Panc1 (cell line): ENCODE results near the gene CIITA. TPM values are rescaled to one million over a fixed set of nuclear protein-coding genes. Genes with fewer than 3 reads are reported as not detected.

Experiments used
- ATAC-seq: fragments of 200-7000 bp; cut with Tn5 transposase; 2 replicates; pipeline ENCODE4 v1.9.1; 2020; ENCODE audit warnings: mild to moderate bottlenecking, moderate library complexity
- BruUV-seq: library from RNA; stranded (reverse); fragments of 400-500 nt; replicated peaks from 2 replicates; lab custom pipeline; 2021; lab: Mats Ljungman, UMichigan
- CTCF ChIA-PET: fragments of 300-600 bp; sonication (Branson Sonifier 250); formaldehyde crosslinking; loops from one replicate; lab custom pipeline; 2022; ENCODE audit warnings: antibody characterized with exemption; lab: Charles Lee
- POLR2A ChIA-PET: fragments of 300-600 bp; sonication (Branson Sonifier 250); formaldehyde crosslinking; loops from one replicate; lab custom pipeline; 2022; ENCODE audit warnings: antibody characterized with exemption; lab: Charles Lee
- DNase-seq: peaks from one replicate; pipeline ENCODE4 v3.0.0-alpha.2; 2010; ENCODE audit warnings: low read depth, low spot score
- H3K27ac ChIP-seq: 2 replicates; pipeline ENCODE4 v1.5.1; 2011; ENCODE audit warnings: mild to moderate bottlenecking, low read length, inconsistent platforms
- H3K27me3 ChIP-seq: fragments of 200-500 bp; sonication (Bioruptor generic); 2 replicates; pipeline ENCODE4 v1.6.0; 2014; ENCODE audit warnings: low read length, inconsistent platforms; ENCODE audit not compliant: control insufficient read depth, insufficient read depth
- H3K36me3 ChIP-seq: fragments of 200-500 bp; sonication (Bioruptor generic); 2 replicates; pipeline ENCODE4 v1.5.1; 2014; ENCODE audit warnings: inconsistent platforms, mild to moderate bottlenecking, low read length, moderate library complexity; ENCODE audit not compliant: control insufficient read depth, insufficient read depth
- H3K4me1 ChIP-seq: 2 replicates; pipeline ENCODE4 v1.5.1; 2011; ENCODE audit warnings: inconsistent platforms, mild to moderate bottlenecking, low read length, moderate library complexity; ENCODE audit not compliant: control insufficient read depth, insufficient read depth
- H3K4me3 ChIP-seq, 2 experiments: 2 replicates each; pipeline ENCODE4 v1.5.1; 2011 to 2012; ENCODE audit warnings: low read depth in 2 of 2, low read length in 2 of 2, mild to moderate bottlenecking in 2 of 2, inconsistent platforms in 1 of 2, moderate library complexity in 1 of 2
- H3K9me3 ChIP-seq: fragments of 200-500 bp; sonication (Bioruptor generic); 2 replicates; pipeline ENCODE4 v1.5.1; 2014; ENCODE audit warnings: low read depth, mild to moderate bottlenecking, inconsistent platforms, low read length, moderate library complexity; ENCODE audit not compliant: control insufficient read depth, insufficient read depth
- POLR2AphosphoS5 ChIP-seq: IDR thresholded peaks from 2 replicates; pipeline ENCODE4 v1.6.1; 2012; ENCODE audit warnings: mild to moderate bottlenecking, low read depth, low read length, moderate library complexity
- SIN3A ChIP-seq: IDR thresholded peaks from 2 replicates; pipeline ENCODE4 v1.6.1; 2012; ENCODE audit warnings: low read depth, mild to moderate bottlenecking, low read length, moderate library complexity, borderline replicate concordance; ENCODE audit not compliant: insufficient read depth
- TCF7L2 ChIP-seq: IDR thresholded peaks from 2 replicates; pipeline ENCODE4 v1.6.1; 2011; ENCODE audit warnings: mild to moderate bottlenecking, low read depth, low read length, inconsistent platforms
- in situ Hi-C: cut with HindIII; loops from 2 replicates; pipeline ENCODE4 v1.10.0; 2016; ENCODE audit warnings: low sequenced_read_pairs, low pct_unique_long_range_greater_than_20kb
- intact Hi-C: fragments of 100-400 bp; cut with micrococcal nuclease; formaldehyde crosslinking; loops from one replicate; pipeline ENCODE4 v1.10.0; 2022; ENCODE audit not compliant: unreplicated experiment
- total RNA-seq: library from RNA; stranded (reverse); gene quantifications from one replicate; pipeline ENCODE4 v1.2.1, GENCODE V29; 2021; ENCODE audit not compliant: unreplicated experiment
- TF ChIP-seq, protein P1 (sequence below): fragments of 450-650 bp; IDR thresholded peaks from 2 replicates; pipeline ENCODE4 v1.5.1; 2017; ENCODE audit warnings: mild to moderate bottlenecking
- TF ChIP-seq, protein P2 (sequence below), 2 experiments: IDR thresholded peaks; 2 replicates each; pipeline ENCODE4 v1.6.1; 2011 to 2012; ENCODE audit warnings: low read depth in 2 of 2, control low read depth in 1 of 2, low read length in 1 of 2, mild to moderate bottlenecking in 1 of 2, moderate library complexity in 1 of 2; ENCODE audit not compliant: insufficient read depth in 1 of 2

Gene CIITA
- total RNA-seq, 1 experiment from 2014 or later: 0.41 TPM

DNA sequence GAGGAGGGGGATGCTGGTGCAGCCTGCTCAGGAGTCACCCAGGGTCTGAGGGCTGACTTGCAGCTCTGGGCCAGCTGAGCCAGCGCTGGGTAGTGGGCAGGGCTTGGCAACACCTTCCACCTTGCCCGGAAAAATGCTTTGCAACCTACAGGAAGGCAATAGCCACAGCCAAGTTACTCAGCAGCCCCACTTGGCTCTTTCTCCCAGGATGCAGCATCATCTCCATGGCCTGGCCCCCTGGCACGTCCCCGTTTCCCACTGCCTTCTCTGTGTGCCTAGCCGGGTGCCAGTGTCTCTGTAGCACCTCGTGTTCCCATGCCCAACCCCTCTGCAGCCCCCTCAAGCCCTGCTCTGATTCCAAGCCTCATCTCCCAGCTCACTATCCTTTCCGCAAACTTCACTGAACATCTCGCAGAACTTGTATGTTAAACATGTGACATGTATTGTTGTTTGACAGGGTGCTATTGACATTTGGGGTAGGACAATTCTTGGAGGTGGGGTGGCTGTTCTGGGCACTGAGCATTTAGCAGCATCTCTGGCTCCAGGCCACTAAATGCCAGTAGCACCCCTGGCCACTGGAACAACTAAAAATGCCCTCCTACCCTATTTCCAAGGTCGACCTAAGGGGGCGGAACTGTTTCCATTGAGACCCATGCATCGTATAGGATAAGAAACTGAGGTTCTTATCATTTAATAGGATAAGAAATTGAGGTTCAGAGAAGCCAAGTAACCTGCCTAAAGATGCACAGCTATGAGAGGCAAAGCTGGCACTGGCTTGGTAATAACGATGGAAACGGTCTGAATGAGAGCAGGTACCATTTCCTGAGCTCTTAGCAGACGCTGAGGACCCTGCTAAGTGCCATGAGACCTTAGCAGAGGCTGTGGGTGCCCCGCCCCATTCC, 53.1 kb downstream of the CIITA start:
- Histone ChIP-seq H3K4me1 (no peaks in the 10 kb centered on the region), H3K27me3 (no peaks in the 10 kb centered on the region), H3K36me3 (no peaks in the 10 kb centered on the region), H3K9me3 (no peaks in the 10 kb centered on the region), H3K27ac (no peak overlapping the region), H3K4me3 (no peak overlapping the region)
- in situ Hi-C loops: no loop called here
- no TSS peak for BruUV-seq
- no peak for DNase-seq
- intact Hi-C loops: no loop called here
- ChIA-PET POLR2A (interaction anchor here (0.6 to 0.7 kb wide), 2 partner anchors 99 to 262 kb away, joined by 3 to 6 read pairs; no protein-coding TSS in a partner anchor), CTCF (no interaction called here)
- ATAC-seq: no peak
- TF ChIP-seq SIN3A: no peak
- no peak for TF ChIP-seq TCF7L2
- TF ChIP-seq POLR2AphosphoS5: no peak

DNA sequence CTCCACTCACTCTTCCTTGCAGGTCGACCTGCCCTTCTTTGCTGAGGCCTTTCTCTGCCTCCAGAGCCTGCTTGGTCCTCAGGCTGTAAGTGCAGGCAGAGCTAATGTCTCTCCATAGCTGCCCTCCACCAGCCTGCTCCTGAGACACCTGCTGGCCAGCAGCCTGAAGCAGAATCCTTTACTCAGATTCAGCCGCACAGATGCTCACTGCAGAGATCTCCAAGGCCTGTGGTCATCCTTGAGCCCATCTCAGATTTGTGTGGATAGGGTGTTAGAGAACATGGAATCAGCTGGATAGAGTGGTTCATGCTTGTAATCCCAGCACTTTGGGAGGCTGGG, 53.7 kb downstream of the CIITA start:
- peak; percentile 67; the same call in 1 of the 2 replicates for ATAC-seq
- Histone ChIP-seq H3K4me1 (no peaks in the 10 kb centered on the region), H3K27me3 (no peaks in the 10 kb centered on the region), H3K9me3 (no peaks in the 10 kb centered on the region), H3K27ac (no peak overlapping the region), H3K4me3 (no peak overlapping the region), H3K36me3 (no peaks in the 10 kb centered on the region)
- no TSS peak for BruUV-seq
- TF ChIP-seq, protein P1, sequence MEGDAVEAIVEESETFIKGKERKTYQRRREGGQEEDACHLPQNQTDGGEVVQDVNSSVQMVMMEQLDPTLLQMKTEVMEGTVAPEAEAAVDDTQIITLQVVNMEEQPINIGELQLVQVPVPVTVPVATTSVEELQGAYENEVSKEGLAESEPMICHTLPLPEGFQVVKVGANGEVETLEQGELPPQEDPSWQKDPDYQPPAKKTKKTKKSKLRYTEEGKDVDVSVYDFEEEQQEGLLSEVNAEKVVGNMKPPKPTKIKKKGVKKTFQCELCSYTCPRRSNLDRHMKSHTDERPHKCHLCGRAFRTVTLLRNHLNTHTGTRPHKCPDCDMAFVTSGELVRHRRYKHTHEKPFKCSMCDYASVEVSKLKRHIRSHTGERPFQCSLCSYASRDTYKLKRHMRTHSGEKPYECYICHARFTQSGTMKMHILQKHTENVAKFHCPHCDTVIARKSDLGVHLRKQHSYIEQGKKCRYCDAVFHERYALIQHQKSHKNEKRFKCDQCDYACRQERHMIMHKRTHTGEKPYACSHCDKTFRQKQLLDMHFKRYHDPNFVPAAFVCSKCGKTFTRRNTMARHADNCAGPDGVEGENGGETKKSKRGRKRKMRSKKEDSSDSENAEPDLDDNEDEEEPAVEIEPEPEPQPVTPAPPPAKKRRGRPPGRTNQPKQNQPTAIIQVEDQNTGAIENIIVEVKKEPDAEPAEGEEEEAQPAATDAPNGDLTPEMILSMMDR: no peak
- no peak for TF ChIP-seq POLR2AphosphoS5
- TF ChIP-seq, protein P2, sequence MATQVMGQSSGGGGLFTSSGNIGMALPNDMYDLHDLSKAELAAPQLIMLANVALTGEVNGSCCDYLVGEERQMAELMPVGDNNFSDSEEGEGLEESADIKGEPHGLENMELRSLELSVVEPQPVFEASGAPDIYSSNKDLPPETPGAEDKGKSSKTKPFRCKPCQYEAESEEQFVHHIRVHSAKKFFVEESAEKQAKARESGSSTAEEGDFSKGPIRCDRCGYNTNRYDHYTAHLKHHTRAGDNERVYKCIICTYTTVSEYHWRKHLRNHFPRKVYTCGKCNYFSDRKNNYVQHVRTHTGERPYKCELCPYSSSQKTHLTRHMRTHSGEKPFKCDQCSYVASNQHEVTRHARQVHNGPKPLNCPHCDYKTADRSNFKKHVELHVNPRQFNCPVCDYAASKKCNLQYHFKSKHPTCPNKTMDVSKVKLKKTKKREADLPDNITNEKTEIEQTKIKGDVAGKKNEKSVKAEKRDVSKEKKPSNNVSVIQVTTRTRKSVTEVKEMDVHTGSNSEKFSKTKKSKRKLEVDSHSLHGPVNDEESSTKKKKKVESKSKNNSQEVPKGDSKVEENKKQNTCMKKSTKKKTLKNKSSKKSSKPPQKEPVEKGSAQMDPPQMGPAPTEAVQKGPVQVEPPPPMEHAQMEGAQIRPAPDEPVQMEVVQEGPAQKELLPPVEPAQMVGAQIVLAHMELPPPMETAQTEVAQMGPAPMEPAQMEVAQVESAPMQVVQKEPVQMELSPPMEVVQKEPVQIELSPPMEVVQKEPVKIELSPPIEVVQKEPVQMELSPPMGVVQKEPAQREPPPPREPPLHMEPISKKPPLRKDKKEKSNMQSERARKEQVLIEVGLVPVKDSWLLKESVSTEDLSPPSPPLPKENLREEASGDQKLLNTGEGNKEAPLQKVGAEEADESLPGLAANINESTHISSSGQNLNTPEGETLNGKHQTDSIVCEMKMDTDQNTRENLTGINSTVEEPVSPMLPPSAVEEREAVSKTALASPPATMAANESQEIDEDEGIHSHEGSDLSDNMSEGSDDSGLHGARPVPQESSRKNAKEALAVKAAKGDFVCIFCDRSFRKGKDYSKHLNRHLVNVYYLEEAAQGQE (IDR thresholded peaks at IDR 0.05; ENCODE audit: insufficient read depth in 1 of 2, low read depth in 2 of 2, low read length in 1 of 2): no peak
- TF ChIP-seq TCF7L2: no peak
- TF ChIP-seq SIN3A: no peak
- in situ Hi-C loops: no loop called here
- no peak for DNase-seq
- intact Hi-C loops: no loop called here
- POLR2A ChIA-PET: interaction anchor here (0.6 to 0.7 kb wide), 2 partner anchors 99 to 263 kb away, joined by 3 to 6 read pairs; no protein-coding TSS in a partner anchor
- CTCF ChIA-PET: no interaction called here

DNA sequence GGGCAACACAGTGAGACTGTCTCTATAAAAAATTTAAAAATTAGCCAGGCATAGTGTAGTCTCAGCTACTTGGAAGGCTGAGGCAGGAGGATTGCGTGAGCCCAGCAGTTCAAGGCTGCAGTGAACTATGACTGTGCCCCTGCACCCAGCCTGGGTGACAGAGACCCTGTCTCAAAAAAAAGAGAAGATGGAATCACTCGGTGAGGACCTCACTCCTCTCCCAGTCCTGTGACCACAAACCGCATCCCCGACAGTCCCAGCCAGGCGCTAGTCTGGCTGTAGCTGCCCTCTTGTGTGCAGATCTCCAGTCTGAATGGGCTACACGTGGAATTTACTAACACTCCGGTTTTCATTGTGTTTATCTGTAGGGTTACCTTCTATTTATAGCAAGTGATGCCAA, 54.1 kb downstream of the CIITA start:
- intact Hi-C loops (no loop called here), in situ Hi-C loops (no loop called here)
- H3K27ac ChIP-seq: no peak overlapping the region
- no peaks in the 10 kb centered on the region for H3K36me3 ChIP-seq
- DNase-seq (no peak), ATAC-seq (no peak)
- ChIA-PET POLR2A (interaction anchor here (0.6 kb wide), 1 partner anchor 263 kb away, joined by 6 read pairs; no protein-coding TSS in a partner anchor), CTCF (no interaction called here)
- no peak for TF ChIP-seq POLR2AphosphoS5
- H3K4me1 ChIP-seq: no peaks in the 10 kb centered on the region
- no peaks in the 10 kb centered on the region for H3K9me3 ChIP-seq
- no TSS peak for BruUV-seq
- H3K4me3 ChIP-seq: no peak overlapping the region
- no peaks in the 10 kb centered on the region for H3K27me3 ChIP-seq
